HL-60 (cell line): ENCODE results near the gene ARNT2.

Experiments used
- DNase-seq, 2 experiments: peaks; one replicate each; pipeline ENCODE4 v3.0.0-alpha.2; 2010 to 2020; ENCODE audit warnings: low read depth in 1 of 2, low spot score in 1 of 2
- H3K27ac ChIP-seq: fragments of 250-450 bp; sonication (Bioruptor Pico); replicated peaks from 2 replicates; pipeline ENCODE4 v1.5.1; 2020; ENCODE audit warnings: mild to moderate bottlenecking, moderate library complexity
- H3K27me3 ChIP-seq: fragments of 250-450 bp; sonication (Bioruptor Pico); 2 replicates; pipeline ENCODE4 v1.5.1; 2021; ENCODE audit warnings: mild to moderate bottlenecking, moderate library complexity; ENCODE audit not compliant: insufficient read depth, poor library complexity, severe bottlenecking
- H3K4me3 ChIP-seq: replicated peaks from 2 replicates; pipeline ENCODE4 v1.5.1; 2011; ENCODE audit warnings: mild to moderate bottlenecking, control low read depth, low read length; ENCODE audit not compliant: insufficient read depth
- CTCF ChIP-seq: IDR thresholded peaks from one replicate; pipeline ENCODE4 v1.5.1; 2011; ENCODE audit warnings: low read length, control low read depth, inconsistent platforms; ENCODE audit not compliant: insufficient read depth
- GABPA ChIP-seq: IDR thresholded peaks from 2 replicates; pipeline ENCODE4 v1.6.1; 2012; ENCODE audit warnings: low read depth
- POLR2AphosphoS5 ChIP-seq: IDR thresholded peaks from 2 replicates; pipeline ENCODE4 v1.6.1; 2012; ENCODE audit warnings: low read depth
- REST ChIP-seq: IDR thresholded peaks from 2 replicates; pipeline ENCODE4 v1.6.1; 2012; ENCODE audit warnings: low read depth; ENCODE audit not compliant: insufficient replicate concordance
- SPI1 ChIP-seq: IDR thresholded peaks from 2 replicates; pipeline ENCODE4 v1.6.1; 2012; ENCODE audit warnings: low read depth, mild to moderate bottlenecking, borderline replicate concordance

Gene ARNT2

GRCh38 chr15:80485370-80486164, 81.4 kb downstream of the ARNT2 start:
- Histone ChIP-seq H3K4me3 (no peak overlapping the region), H3K27ac (no peak overlapping the region), H3K27me3 (no peaks in the 10 kb centered on the region)
- no peak for DNase-seq
- TF ChIP-seq GABPA (no peak), POLR2AphosphoS5 (no peak), SPI1 (no peak), REST (no peak), CTCF (no peak)

- TF ChIP-seq CTCF (no peak), GABPA (no peak), SPI1 (no peak), REST (no peak), POLR2AphosphoS5 (no peak)
- Histone ChIP-seq H3K4me3 (no peak overlapping the region), H3K27ac (no peak overlapping the region), H3K27me3 (no peaks in the 10 kb centered on the region)
- DNase-seq, result no peak
These were observed 83.7 kb downstream of the ARNT2 start for GRCh38 chr15:80487839-80488390.

- no peak for TF ChIP-seq CTCF
- no peak for TF ChIP-seq SPI1
- TF ChIP-seq POLR2AphosphoS5, result no peak
- TF ChIP-seq REST, result no peak
- TF ChIP-seq GABPA, result no peak
- Histone ChIP-seq H3K27ac (no peak overlapping the region), H3K27me3 (no peaks in the 10 kb centered on the region), H3K4me3 (no peak overlapping the region)
- no peak for DNase-seq
These were observed 84.9 kb downstream of the ARNT2 start for GRCh38 chr15:80489030-80489594.
